DOHH2 (cell line): ENCODE measurements around the gene MOXD1.

Source experiments
- CTCF ChIP-seq: fragments of 200-600 bp; sonication (generic); IDR thresholded peaks from one replicate; pipeline ENCODE4 v1.5.1; 2014; ENCODE audit warnings: antibody characterized with exemption, mild to moderate bottlenecking, low read depth, low read length; ENCODE audit not compliant: poor library complexity, severe bottlenecking
- EZH2phosphoT487 ChIP-seq: fragments of 200-600 bp; sonication (generic); IDR thresholded peaks from 2 replicates; pipeline ENCODE4 v1.6.1; 2017; ENCODE audit warnings: borderline replicate concordance, mild to moderate bottlenecking, antibody characterized with exemption, low read length, moderate library complexity, mixed read lengths

- no peak for TF ChIP-seq CTCF
- TF ChIP-seq EZH2phosphoT487 = no peak
Measured at GRCh38 chr6:132399376-132400074, 1.8 kb downstream of the MOXD1 start.
